ENCODE data around the gene TBX21.

GRCh38 chr17:47692137-47692894 is 40.7 kb upstream of the TBX21 start:
- no peak for TF ChIP-seq CTCF (conservative IDR thresholded peaks at IDR 0.05; ENCODE audit: low read depth in 2 of 2)
- TF ChIP-seq JUNB (IDR thresholded peaks at IDR 0.05; ENCODE audit: unreplicated experiment): no peak
